ENCODE measurements around the gene DLK2. TPM values are rescaled to one million over a fixed set of nuclear protein-coding genes. Genes with fewer than 3 reads are reported as not detected.

The DLK2 gene
- total and polyA plus RNA-seq, 2 of the 13 experiments (the other 11 are each of a cell fraction or from before 2014, with no cell fraction given): 1.2 to 3.8 TPM

- TF ChIP-seq ZNF451 (CRISPR knock-in tag; IDR thresholded peaks at IDR 0.05) (no peak), CENPT (CRISPR knock-in tag; IDR thresholded peaks at IDR 0.05; ENCODE audit: low read depth) (no peak; the same call in 1 of the 2 replicates), SOX5 (CRISPR knock-in tag; IDR thresholded peaks at IDR 0.05; ENCODE audit: borderline replicate concordance) (peak; percentile 36; the same call in 1 of the 2 replicates), GATAD1 (CRISPR knock-in tag; IDR thresholded peaks at IDR 0.05) (peak; percentile 66), ZFYVE20 (CRISPR knock-in tag; IDR thresholded peaks at IDR 0.05; ENCODE audit: borderline replicate concordance, low read depth) (no peak), ASH2L (IDR thresholded peaks at IDR 0.05; ENCODE audit: insufficient read length, low read depth, low read length) (peak; percentile 68), THAP7 (CRISPR knock-in tag; IDR thresholded peaks at IDR 0.05) (peak; percentile 82; the same call in 1 of the 2 replicates), HHEX (CRISPR knock-in tag; IDR thresholded peaks at IDR 0.05) (no peak), ZSCAN22 (CRISPR knock-in tag; IDR thresholded peaks at IDR 0.05) (no peak), ZNF556 (CRISPR knock-in tag; IDR thresholded peaks at IDR 0.05; ENCODE audit: borderline replicate concordance) (no peak), ZNF782 (CRISPR knock-in tag; IDR thresholded peaks at IDR 0.05; ENCODE audit: borderline replicate concordance) (0 out of 2 replicates have a peak, but pooled peaks have one; percentile 26), HIVEP1 (CRISPR knock-in tag; IDR thresholded peaks at IDR 0.05) (peak; percentile 68; the same call in 1 of the 2 replicates), MAFG (CRISPR knock-in tag; IDR thresholded peaks at IDR 0.05) (no peak), ZNF768 (CRISPR knock-in tag; IDR thresholded peaks at IDR 0.05) (no peak; the same call in 1 of the 2 replicates), E2F2 (CRISPR knock-in tag; IDR thresholded peaks at IDR 0.05; ENCODE audit: borderline replicate concordance) (no peak), ZMYM2 (CRISPR knock-in tag; IDR thresholded peaks at IDR 0.05) (no peak), ZNF18 (CRISPR knock-in tag; IDR thresholded peaks at IDR 0.05; ENCODE audit: insufficient replicate concordance) (no peak), CBFB (CRISPR knock-in tag; IDR thresholded peaks at IDR 0.05) (no peak), SP4 (CRISPR knock-in tag; IDR thresholded peaks at IDR 0.05) (no peak), ETS1 (CRISPR knock-in tag; IDR thresholded peaks at IDR 0.05) (no peak), BRCA1 (CRISPR knock-in tag; IDR thresholded peaks at IDR 0.05) (no peak), ZNF883 (CRISPR knock-in tag; IDR thresholded peaks at IDR 0.05; ENCODE audit: not compliant biosample characterization) (peak; percentile 77), ZNF367 (CRISPR knock-in tag; IDR thresholded peaks at IDR 0.05; ENCODE audit: borderline replicate concordance) (no peak), ZNF160 (CRISPR knock-in tag; IDR thresholded peaks at IDR 0.05) (peak; percentile 35; the same call in 1 of the 2 replicates)
- TF ChIP-seq, protein P1, sequence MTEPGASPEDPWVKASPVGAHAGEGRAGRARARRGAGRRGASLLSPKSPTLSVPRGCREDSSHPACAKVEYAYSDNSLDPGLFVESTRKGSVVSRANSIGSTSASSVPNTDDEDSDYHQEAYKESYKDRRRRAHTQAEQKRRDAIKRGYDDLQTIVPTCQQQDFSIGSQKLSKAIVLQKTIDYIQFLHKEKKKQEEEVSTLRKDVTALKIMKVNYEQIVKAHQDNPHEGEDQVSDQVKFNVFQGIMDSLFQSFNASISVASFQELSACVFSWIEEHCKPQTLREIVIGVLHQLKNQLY (CRISPR knock-in tag; IDR thresholded peaks at IDR 0.05): no peak
Observed at GRCh38 chr6:43454696-43455530, 435 bp downstream of the DLK2 start (continued).
